DOHH2 (cell line): Measurements from ENCODE around the gene SARNP.

Source experiments
- H3F3A ChIP-seq: fragments of 200-600 bp; sonication (generic), shearing (Covaris generic); 2 replicates; pipeline ENCODE4 v1.6.0; 2016; ENCODE audit warnings: antibody characterized with exemption, mild to moderate bottlenecking; ENCODE audit not compliant: control insufficient read depth, insufficient read depth
- H3K27ac ChIP-seq: fragments of 200-600 bp; sonication (generic); 2 replicates; pipeline ENCODE4 v1.5.1; 2014; ENCODE audit warnings: low read depth, mild to moderate bottlenecking, low read length, moderate library complexity
- H3K27me3 ChIP-seq: fragments of 200-600 bp; sonication (generic); 2 replicates; pipeline ENCODE4 v1.6.1; 2014; ENCODE audit warnings: mild to moderate bottlenecking, low read length, mixed read lengths; ENCODE audit not compliant: control insufficient read depth
- H3K36me3 ChIP-seq: fragments of 200-600 bp; sonication (generic); 2 replicates; pipeline ENCODE4 v1.6.1; 2014; ENCODE audit warnings: mild to moderate bottlenecking, low read length, moderate library complexity, mixed read lengths; ENCODE audit not compliant: control insufficient read depth
- H3K4me1 ChIP-seq: fragments of 200-600 bp; sonication (generic); 2 replicates; pipeline ENCODE4 v1.6.1; 2014; ENCODE audit warnings: mild to moderate bottlenecking, low read length, mixed read lengths; ENCODE audit not compliant: control insufficient read depth
- H3K4me2 ChIP-seq: fragments of 200-600 bp; sonication (generic); 2 replicates; pipeline ENCODE4 v1.6.0; 2014; ENCODE audit warnings: mild to moderate bottlenecking, low read length, moderate library complexity
- H3K4me3 ChIP-seq: fragments of 200-600 bp; sonication (generic); 2 replicates; pipeline ENCODE4 v1.5.1; 2014; ENCODE audit warnings: mild to moderate bottlenecking, low read length, mixed read lengths
- H3K79me2 ChIP-seq: fragments of 200-600 bp; sonication (generic); 2 replicates; pipeline ENCODE4 v1.6.1; 2014; ENCODE audit warnings: mild to moderate bottlenecking, low read length, mixed read lengths; ENCODE audit not compliant: control insufficient read depth
- H3K9me2 ChIP-seq: fragments of 200-600 bp; sonication (generic); replicated peaks from 2 replicates; pipeline ENCODE4 v1.6.1; 2014; ENCODE audit warnings: mild to moderate bottlenecking, low read length, mixed read lengths; ENCODE audit not compliant: control insufficient read depth
- H3K9me3 ChIP-seq: fragments of 200-600 bp; sonication (generic); 2 replicates; pipeline ENCODE4 v1.6.1; 2014; ENCODE audit warnings: antibody characterized with exemption, low read length, mixed read lengths; ENCODE audit not compliant: control insufficient read depth, insufficient read depth
- H4K20me1 ChIP-seq: fragments of 200-600 bp; sonication (generic); 2 replicates; pipeline ENCODE4 v1.6.0; 2014; ENCODE audit warnings: low read depth, mild to moderate bottlenecking, antibody characterized with exemption, low read length, moderate library complexity; ENCODE audit not compliant: control insufficient read depth, insufficient read depth
- EZH2phosphoT487 ChIP-seq: fragments of 200-600 bp; sonication (generic); IDR thresholded peaks from 2 replicates; pipeline ENCODE4 v1.6.1; 2017; ENCODE audit warnings: borderline replicate concordance, mild to moderate bottlenecking, antibody characterized with exemption, low read length, moderate library complexity, mixed read lengths
- TF ChIP-seq, protein P1 (sequence below): fragments of 200-600 bp; sonication (generic); IDR thresholded peaks from one replicate; pipeline ENCODE4 v1.5.1; 2014; ENCODE audit warnings: antibody characterized with exemption, mild to moderate bottlenecking, low read depth, low read length; ENCODE audit not compliant: poor library complexity, severe bottlenecking

SARNP gene

DNA sequence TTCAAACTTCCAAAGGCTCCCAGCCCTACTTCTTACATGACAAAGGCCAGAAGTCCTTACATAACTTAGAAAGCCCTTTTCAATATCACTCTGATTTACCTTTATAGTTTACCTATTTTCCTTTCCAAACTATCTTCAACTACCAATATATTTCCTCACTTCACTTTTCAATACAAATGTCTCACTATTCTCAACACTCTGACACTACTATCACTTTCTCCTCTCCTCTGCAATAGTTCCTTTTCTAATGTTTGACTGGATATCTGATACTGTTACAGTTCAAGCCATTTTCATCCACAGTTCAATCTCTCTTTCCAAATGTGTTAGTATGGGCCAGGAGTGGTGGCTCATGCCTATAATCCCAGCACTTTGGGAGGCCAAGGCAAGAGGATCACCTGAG lies 3.3 kb downstream of the SARNP start:
- no peaks in the 10 kb centered on the region for H3K27me3 ChIP-seq
- H3F3A ChIP-seq: no peaks in the 10 kb centered on the region; the same call in 1 of the 2 replicates
- H3K4me1 ChIP-seq: peaks cover 31% of the 10 kb centered on the region
- peaks cover 19% of the 10 kb centered on the region for H4K20me1 ChIP-seq
- TF ChIP-seq, protein P1, sequence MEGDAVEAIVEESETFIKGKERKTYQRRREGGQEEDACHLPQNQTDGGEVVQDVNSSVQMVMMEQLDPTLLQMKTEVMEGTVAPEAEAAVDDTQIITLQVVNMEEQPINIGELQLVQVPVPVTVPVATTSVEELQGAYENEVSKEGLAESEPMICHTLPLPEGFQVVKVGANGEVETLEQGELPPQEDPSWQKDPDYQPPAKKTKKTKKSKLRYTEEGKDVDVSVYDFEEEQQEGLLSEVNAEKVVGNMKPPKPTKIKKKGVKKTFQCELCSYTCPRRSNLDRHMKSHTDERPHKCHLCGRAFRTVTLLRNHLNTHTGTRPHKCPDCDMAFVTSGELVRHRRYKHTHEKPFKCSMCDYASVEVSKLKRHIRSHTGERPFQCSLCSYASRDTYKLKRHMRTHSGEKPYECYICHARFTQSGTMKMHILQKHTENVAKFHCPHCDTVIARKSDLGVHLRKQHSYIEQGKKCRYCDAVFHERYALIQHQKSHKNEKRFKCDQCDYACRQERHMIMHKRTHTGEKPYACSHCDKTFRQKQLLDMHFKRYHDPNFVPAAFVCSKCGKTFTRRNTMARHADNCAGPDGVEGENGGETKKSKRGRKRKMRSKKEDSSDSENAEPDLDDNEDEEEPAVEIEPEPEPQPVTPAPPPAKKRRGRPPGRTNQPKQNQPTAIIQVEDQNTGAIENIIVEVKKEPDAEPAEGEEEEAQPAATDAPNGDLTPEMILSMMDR: no peak
- TF ChIP-seq EZH2phosphoT487: no peak
- H3K79me2 ChIP-seq: peaks cover 97% of the 10 kb centered on the region
- H3K4me3 ChIP-seq: no peak overlapping the region
- H3K27ac ChIP-seq: no peak overlapping the region
- no peak overlapping the region for H3K4me2 ChIP-seq
- no peaks in the 10 kb centered on the region for H3K9me3 ChIP-seq
- no peaks in the 10 kb centered on the region for H3K9me2 ChIP-seq
- peaks cover 88% of the 10 kb centered on the region for H3K36me3 ChIP-seq

DNA sequence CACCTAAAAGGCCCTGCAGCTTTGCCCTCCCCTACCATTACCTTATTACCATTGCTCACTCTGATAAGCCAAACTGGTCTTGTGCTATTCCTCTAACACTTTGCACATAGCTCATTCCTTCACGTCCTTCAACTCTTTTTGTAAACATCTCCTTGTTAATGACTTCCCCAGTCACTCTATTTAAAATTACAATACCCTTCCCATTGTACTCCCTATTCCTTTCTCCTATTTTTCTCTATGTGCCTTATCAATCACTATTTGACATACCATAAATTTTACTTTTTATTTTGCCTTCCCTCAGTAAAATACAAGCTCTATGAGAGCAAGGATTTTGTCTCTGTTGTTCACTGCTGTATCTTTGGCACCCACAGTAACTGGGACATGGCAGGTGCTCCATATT lies 5.4 kb downstream of the SARNP start:
- peaks cover 22% of the 10 kb centered on the region for H3K4me1 ChIP-seq
- H3K9me2 ChIP-seq: no peaks in the 10 kb centered on the region
- no peak overlapping the region for H3K4me3 ChIP-seq
- H4K20me1 ChIP-seq: peaks cover 21% of the 10 kb centered on the region
- no peaks in the 10 kb centered on the region for H3K9me3 ChIP-seq
- peaks cover 100% of the 10 kb centered on the region for H3K79me2 ChIP-seq
- no peaks in the 10 kb centered on the region; the same call in 1 of the 2 replicates for H3F3A ChIP-seq
- no peak for TF ChIP-seq EZH2phosphoT487
- TF ChIP-seq, protein P1: no peak
- H3K36me3 ChIP-seq: peaks cover 88% of the 10 kb centered on the region
- H3K27ac ChIP-seq: no peak overlapping the region
- no peak overlapping the region for H3K4me2 ChIP-seq
- no peaks in the 10 kb centered on the region for H3K27me3 ChIP-seq

DNA sequence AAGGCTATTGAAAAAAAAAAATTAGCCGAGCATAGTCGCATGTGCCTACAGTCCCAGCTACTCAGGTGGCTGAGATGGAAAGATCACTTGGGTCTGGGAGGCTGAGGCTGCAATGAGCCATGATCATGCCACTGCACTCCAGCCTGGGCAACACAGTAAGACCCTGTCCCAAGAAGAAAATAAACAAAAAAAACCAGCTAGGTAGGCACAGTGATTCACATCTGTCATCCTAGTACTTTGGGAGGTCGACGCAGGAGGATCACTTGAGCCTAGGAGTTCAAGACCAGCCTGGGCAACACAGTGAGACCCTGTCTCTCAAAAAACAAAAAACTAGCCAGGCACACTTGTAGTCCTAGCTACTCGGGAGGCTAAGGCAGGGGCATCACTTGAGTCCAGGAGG lies 8.2 kb downstream of the SARNP start:
- Histone ChIP-seq H3K4me3 (no peak overlapping the region), H3K36me3 (peaks cover 72% of the 10 kb centered on the region), H3K4me2 (no peak overlapping the region), H3K9me2 (no peaks in the 10 kb centered on the region), H3K9me3 (no peaks in the 10 kb centered on the region), H3K79me2 (peaks cover 100% of the 10 kb centered on the region), H3K27me3 (no peaks in the 10 kb centered on the region), H3K27ac (no peak overlapping the region), H4K20me1 (peaks cover 17% of the 10 kb centered on the region), H3K4me1 (peaks cover 4% of the 10 kb centered on the region), H3F3A (peaks cover 4% of the 10 kb centered on the region; the same call in 1 of the 2 replicates)
- TF ChIP-seq, protein P1: no peak
- TF ChIP-seq EZH2phosphoT487: no peak

DNA sequence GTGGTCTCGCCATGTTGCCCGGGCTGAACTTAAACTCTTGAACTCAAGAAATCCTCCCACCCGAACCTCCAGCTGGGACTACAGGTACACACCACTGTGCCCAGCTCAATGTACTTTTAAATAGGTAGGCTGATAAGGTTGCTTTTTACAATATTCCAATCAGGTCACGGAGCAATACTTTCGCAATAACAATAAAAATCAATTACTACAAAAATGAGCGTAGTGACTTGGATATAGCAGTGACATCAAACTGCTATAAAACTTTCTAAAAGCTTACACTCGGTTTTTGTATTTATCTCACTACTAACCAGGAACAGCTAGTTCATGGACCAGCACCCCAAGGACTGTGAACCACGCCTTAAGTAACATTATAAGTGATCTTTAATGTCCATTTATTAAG lies 10.5 kb downstream of the SARNP start:
- Histone ChIP-seq H4K20me1 (peaks cover 13% of the 10 kb centered on the region), H3K4me1 (no peaks in the 10 kb centered on the region), H3K9me2 (no peaks in the 10 kb centered on the region), H3F3A (peaks cover 6% of the 10 kb centered on the region; the same call in 1 of the 2 replicates), H3K4me3 (no peak overlapping the region), H3K4me2 (no peak overlapping the region), H3K27me3 (no peaks in the 10 kb centered on the region), H3K9me3 (no peaks in the 10 kb centered on the region), H3K36me3 (peaks cover 70% of the 10 kb centered on the region), H3K79me2 (peaks cover 96% of the 10 kb centered on the region), H3K27ac (no peak overlapping the region)
- TF ChIP-seq EZH2phosphoT487: no peak
- TF ChIP-seq, protein P1: no peak
